GM18499 (cell line): ENCODE results near the gene POLR3A.

Experiments used
- ATAC-seq: cut with Tn5 transposase; IDR thresholded peaks from one replicate; pipeline ENCODE4 v1.9.1; 2021; ENCODE audit warnings: moderate number of reproducible peaks; ENCODE audit not compliant: insufficient read depth, unreplicated experiment

The POLR3A gene

GRCh38 chr10:77983384-77984341 lies 45.7 kb downstream of the POLR3A start:
- ATAC-seq: no peak

GRCh38 chr10:77981281-77981680 lies 48.0 kb downstream of the POLR3A start:
- ATAC-seq: no peak

- no peak for ATAC-seq
These were observed 50.1 kb downstream of the POLR3A start for GRCh38 chr10:77979221-77979620.

- ATAC-seq: no peak
These were observed 51.0 kb downstream of the POLR3A start for GRCh38 chr10:77978360-77978759.

- no peak for ATAC-seq
These were observed 51.4 kb downstream of the POLR3A start for GRCh38 chr10:77977934-77978333.

- ATAC-seq: no peak
These were observed 52.3 kb downstream of the POLR3A start for GRCh38 chr10:77977016-77977415.

- no peak for ATAC-seq
These were observed 54.1 kb downstream of the POLR3A start for GRCh38 chr10:77975086-77975666.

- ATAC-seq: no peak
These were observed 54.8 kb downstream of the POLR3A start for GRCh38 chr10:77974396-77975074.

GRCh38 chr10:77973276-77973675 lies 56.0 kb downstream of the POLR3A start:
- no peak for ATAC-seq

GRCh38 chr10:77972148-77972547 lies 57.2 kb downstream of the POLR3A start:
- no peak for ATAC-seq

GRCh38 chr10:77971804-77972144 lies 57.5 kb downstream of the POLR3A start:
- ATAC-seq: no peak

GRCh38 chr10:77970869-77971803 lies 58.2 kb downstream of the POLR3A start:
- ATAC-seq: no peak

GRCh38 chr10:77969114-77969513 lies 60.2 kb downstream of the POLR3A start:
- no peak for ATAC-seq

- ATAC-seq: no peak
These were observed 61.7 kb downstream of the POLR3A start for GRCh38 chr10:77967611-77968022.

- no peak for ATAC-seq
These were observed 64.0 kb downstream of the POLR3A start for GRCh38 chr10:77965294-77965693.

- no peak for ATAC-seq
These were observed 64.5 kb downstream of the POLR3A start for GRCh38 chr10:77964811-77965210.

- no peak for ATAC-seq
These were observed 65.4 kb downstream of the POLR3A start for GRCh38 chr10:77963901-77964300.

GRCh38 chr10:77962350-77963146 lies 66.8 kb downstream of the POLR3A start:
- no peak for ATAC-seq

GRCh38 chr10:77961668-77962067 lies 67.6 kb downstream of the POLR3A start:
- no peak for ATAC-seq
